Activated naive CD8-positive, alpha-beta T cell (primary cell): ENCODE data around the gene KAZN.

Source experiments
- H3K27ac Mint-ChIP-seq: one replicate; pipeline ENCODE4 v1.8.0; 2021; ENCODE audit warnings: mixed read lengths
- H3K27me3 Mint-ChIP-seq: one replicate; pipeline ENCODE4 v1.8.0; 2021; ENCODE audit warnings: mixed read lengths
- H3K36me3 Mint-ChIP-seq: one replicate; pipeline ENCODE4 v1.8.0; 2021; ENCODE audit warnings: mixed read lengths
- H3K4me1 Mint-ChIP-seq: one replicate; pipeline ENCODE4 v1.8.0; 2021; ENCODE audit warnings: low read depth, mixed read lengths
- H3K4me3 Mint-ChIP-seq: one replicate; pipeline ENCODE4 v1.8.0; 2021; ENCODE audit warnings: mild to moderate bottlenecking, mixed read lengths
- H3K9me3 Mint-ChIP-seq: one replicate; pipeline ENCODE4 v1.8.0; 2021; ENCODE audit warnings: low read depth, mixed read lengths

The KAZN gene

DNA sequence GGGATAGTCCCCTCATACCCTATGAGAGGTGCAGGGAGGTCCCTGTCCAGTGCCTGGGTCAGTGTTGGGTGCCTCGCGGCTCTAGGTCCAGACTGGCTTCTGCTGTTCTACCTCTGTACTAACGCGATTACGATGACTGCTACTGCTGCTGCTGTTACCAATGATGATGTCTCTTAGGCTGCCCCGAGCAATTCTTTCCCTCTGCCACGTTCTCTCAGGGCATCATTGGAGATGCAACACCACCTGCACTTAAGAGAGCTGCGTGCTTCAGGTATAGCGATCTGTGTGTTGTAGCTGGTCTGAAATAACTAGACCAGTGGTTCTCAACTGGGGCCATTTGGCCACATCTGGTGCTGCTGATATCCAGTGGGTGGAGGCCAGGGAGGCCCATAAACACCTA, 36.9 kb downstream of the KAZN start:
- Mint-ChIP-seq H3K4me3 (no peak overlapping the region), H3K27ac (no peak overlapping the region), H3K9me3 (no peaks in the 10 kb centered on the region), H3K36me3 (no peaks in the 10 kb centered on the region), H3K27me3 (peaks cover 4% of the 10 kb centered on the region), H3K4me1 (no peaks in the 10 kb centered on the region)

DNA sequence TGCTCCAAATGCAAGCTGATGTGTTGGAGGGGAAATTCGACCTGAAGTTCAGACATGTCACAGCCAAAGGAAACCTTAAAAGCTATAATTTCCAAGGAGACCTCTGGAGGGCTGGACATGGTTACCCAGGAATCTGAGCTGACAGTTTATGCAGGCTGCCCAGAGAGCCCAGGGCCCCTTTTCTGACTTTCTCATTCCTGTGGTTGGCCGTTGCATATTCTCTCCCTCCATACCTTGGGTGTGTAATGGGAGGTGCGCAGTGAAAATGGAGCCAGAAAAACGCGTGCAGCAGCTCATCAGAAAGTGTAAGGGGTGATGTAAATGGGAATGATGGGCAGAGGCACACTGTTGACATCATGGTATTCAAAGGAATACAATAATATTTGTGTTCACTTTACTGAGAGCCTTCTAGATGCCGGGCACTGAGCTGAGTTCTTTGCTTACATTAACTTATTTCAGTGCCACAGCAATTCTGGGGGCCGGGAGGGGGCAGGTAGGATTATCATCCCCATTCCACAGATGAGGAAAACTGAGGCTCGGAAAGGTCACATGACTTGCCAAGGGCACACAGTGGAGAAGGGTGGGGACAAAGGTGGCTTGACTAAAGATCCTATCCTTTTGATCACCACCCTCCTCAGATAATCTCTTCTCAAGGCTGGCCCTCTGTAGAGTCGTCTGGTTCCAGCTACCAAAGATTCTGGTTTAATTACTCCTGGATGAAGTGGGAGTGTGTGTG, 38.6 kb downstream of the KAZN start:
- H3K4me3 Mint-ChIP-seq, result no peak overlapping the region
- H3K4me1 Mint-ChIP-seq, result no peaks in the 10 kb centered on the region
- H3K9me3 Mint-ChIP-seq, result no peaks in the 10 kb centered on the region
- H3K27ac Mint-ChIP-seq, result no peak overlapping the region
- peaks cover 4% of the 10 kb centered on the region for H3K27me3 Mint-ChIP-seq
- H3K36me3 Mint-ChIP-seq, result no peaks in the 10 kb centered on the region

DNA sequence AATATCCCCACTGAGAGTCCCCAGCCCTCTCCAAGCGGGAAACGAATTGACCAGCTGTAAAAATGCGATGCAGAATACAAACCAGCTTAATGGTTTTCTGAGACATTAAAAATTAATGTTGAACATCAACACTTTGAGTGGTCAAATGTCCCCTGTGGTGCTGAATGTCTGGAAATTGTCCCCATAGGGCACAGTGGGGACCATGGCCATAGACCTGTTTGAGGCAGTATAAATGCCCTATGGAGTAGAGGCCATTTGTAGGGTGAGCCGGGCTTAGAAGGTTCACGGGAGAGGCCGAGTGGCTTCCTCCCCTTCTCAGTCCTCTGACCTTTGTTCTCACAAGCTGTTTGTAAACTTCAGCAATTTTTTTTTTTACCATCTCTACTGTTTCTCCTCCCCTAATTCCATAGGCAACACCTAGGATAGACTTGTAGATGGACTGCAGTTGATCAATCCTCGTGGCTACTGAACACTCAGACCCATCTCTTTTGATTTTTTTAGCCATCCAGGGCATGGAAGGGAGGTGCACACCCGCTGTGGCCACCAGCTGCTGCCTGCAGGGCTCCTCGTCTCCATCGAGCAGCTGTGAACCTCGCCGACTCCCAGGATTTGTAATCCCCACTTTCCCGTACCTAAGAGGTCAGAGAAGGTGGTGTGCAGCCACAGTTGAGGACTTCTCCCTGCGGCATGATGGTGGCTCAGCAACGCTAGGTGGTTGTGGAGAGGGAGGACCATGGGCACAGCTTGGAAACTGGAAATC, 41.0 kb downstream of the KAZN start:
- Mint-ChIP-seq H3K9me3 (peaks cover 4% of the 10 kb centered on the region), H3K36me3 (no peaks in the 10 kb centered on the region), H3K4me3 (no peak overlapping the region), H3K4me1 (no peaks in the 10 kb centered on the region), H3K27ac (no peak overlapping the region), H3K27me3 (peaks cover 2% of the 10 kb centered on the region)

DNA sequence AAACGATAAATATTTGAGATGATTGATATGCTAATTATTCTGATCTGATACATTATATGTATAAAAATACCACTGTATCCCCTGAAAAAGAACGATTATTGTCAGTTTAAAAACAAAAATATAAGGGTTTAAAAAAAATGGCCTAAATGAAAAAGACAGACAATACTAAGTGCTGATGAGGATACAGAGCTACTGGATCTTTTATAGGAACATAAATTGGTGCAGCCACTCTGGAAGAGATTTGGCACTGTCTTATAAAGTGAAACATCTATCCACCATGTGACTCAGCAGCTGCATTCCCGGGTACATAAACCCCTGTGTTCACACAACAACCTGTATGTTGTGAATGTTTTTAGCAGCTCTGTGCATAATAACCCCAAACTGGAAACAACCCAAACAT, 44.2 kb downstream of the KAZN start:
- Mint-ChIP-seq H3K4me1 (no peaks in the 10 kb centered on the region), H3K36me3 (peaks cover 5% of the 10 kb centered on the region), H3K9me3 (peaks cover 17% of the 10 kb centered on the region), H3K27ac (no peak overlapping the region), H3K27me3 (peaks cover 5% of the 10 kb centered on the region), H3K4me3 (no peak overlapping the region)

DNA sequence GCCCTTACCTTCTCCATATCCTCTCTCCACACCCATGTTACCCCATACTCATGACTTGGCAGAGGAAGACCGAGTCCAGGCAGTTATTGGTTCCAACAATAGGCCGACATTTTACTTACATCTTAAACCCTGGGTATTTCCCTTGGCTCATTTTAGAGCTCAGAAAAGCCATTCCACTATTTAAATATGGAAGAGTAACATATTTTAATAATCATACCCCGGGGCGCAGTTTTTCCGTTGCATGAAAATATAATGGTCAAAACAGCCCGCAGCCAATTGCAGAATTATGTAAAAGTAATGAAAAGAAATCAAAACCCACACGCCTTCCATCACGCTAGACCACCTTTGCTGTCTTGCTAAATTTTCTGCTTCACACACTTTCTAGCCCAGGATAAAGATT, 48.5 kb downstream of the KAZN start:
- H3K27ac Mint-ChIP-seq, result no peak overlapping the region
- peaks cover 5% of the 10 kb centered on the region for H3K36me3 Mint-ChIP-seq
- H3K9me3 Mint-ChIP-seq, result peaks cover 17% of the 10 kb centered on the region
- no peak overlapping the region for H3K4me3 Mint-ChIP-seq
- H3K27me3 Mint-ChIP-seq, result peaks cover 7% of the 10 kb centered on the region
- no peaks in the 10 kb centered on the region for H3K4me1 Mint-ChIP-seq

DNA sequence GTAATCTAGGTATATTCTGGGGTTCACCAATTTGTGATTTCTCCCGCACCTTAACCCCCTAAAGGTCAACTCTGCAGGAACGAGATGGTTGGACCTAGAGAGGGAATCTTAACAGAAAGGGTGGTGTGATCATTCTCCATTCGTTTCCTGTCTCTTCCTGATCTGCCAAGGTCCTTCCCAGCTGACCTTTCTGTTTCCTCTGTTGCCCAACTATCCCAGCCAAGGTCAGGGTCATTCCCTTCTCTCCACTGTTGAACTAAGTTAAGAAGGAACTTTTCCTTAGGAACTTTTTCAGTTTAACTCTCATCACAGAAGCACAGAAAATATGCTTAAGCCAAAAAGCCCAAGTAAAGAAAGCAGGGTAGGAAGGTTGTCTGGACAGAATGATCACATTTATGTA, 49.3 kb downstream of the KAZN start:
- no peak overlapping the region for H3K4me3 Mint-ChIP-seq
- peaks cover 5% of the 10 kb centered on the region for H3K36me3 Mint-ChIP-seq
- no peak overlapping the region for H3K27ac Mint-ChIP-seq
- no peaks in the 10 kb centered on the region for H3K4me1 Mint-ChIP-seq
- H3K27me3 Mint-ChIP-seq, result peaks cover 7% of the 10 kb centered on the region
- H3K9me3 Mint-ChIP-seq, result peaks cover 14% of the 10 kb centered on the region

DNA sequence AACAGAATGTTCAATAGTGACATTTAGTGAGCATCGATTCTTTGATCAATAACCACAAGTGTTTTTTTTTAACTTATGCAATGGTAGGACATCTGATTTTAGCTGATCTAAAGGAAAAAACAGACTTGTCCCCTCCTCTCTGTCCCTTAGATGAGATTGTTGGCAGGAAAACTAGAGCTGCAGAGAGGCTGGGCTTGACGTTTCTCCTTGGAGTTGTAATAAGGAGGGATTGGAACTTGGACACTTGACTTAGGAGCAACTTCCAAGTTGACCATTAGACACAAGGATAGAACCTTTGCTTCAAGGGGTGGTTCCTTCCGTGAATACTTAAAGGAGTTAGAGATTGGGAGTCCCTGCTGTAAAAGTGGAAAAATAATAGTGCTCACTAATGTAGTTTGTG, 49.9 kb downstream of the KAZN start:
- Mint-ChIP-seq H3K9me3 (peaks cover 14% of the 10 kb centered on the region), H3K27me3 (peaks cover 7% of the 10 kb centered on the region), H3K4me1 (no peaks in the 10 kb centered on the region), H3K4me3 (no peak overlapping the region), H3K36me3 (peaks cover 5% of the 10 kb centered on the region), H3K27ac (no peak overlapping the region)

DNA sequence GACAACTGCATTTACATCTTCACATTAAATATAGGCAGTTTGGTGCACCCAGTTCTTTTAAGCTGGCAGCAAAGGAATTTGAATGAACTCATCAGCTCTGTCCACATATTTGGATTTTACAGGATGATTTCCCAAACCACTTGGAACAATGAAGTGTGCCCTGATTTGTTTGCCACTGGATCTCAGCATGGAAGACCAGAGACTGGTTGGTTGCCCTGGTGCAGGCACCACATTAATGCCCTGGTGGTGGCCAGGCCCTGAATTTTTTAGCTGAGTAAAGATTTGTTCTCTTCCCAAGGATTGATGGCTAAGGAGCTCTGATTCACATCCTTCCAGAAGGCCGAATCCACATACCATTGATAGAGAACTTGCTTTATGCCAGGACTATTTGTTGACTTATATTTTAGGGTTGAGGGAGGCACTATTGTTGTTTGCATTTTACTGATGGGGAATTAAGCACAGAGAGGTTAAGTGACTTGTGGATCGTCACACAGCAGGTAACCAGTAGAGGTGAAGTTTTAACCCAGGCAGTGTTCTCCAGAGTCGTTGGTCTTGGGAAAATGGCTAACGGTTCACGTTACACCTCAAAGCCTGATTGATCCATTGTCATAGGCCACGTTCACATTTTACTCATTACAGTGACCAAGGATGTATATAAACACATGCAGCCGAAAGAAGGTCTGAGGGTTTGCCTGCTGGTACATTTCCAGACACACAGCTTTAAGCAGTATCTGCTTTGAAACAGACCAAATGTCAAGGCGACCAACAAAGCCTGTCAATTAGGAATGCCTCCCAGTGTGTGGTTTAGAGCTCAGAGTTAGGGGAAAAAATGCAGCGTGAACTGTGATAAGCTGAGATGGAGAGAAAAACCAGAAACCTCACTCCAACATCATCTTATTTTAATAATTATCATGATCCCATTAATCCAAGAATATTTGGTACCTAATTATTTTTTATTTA, 50.7 kb downstream of the KAZN start:
- Mint-ChIP-seq H3K4me3 (no peak overlapping the region), H3K36me3 (peaks cover 5% of the 10 kb centered on the region)

DNA sequence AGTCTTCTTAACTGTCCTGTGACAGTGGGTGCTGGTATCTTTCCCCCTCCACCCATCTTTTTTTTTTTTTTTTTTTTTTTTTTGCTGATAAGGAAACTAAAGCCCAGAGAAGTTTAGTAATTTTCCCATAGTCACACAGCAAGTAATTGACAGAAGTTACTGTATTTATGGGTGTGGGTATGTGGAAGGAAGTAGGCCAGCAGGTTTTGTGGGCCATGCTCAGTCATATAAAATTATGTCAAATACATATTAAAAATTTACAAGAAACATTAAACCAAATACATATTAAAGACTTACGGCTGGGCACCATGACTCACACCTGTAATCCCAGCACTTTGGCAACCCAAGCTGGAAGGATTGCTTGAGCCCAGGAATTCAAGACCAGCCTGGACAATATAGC, 51.5 kb downstream of the KAZN start:
- Mint-ChIP-seq H3K4me1 (no peaks in the 10 kb centered on the region), H3K4me3 (no peak overlapping the region), H3K36me3 (peaks cover 5% of the 10 kb centered on the region), H3K27ac (no peak overlapping the region), H3K9me3 (peaks cover 8% of the 10 kb centered on the region), H3K27me3 (peaks cover 7% of the 10 kb centered on the region)

More for the DNA sequence above, 50.7 kb downstream of the KAZN start:
- peaks cover 14% of the 10 kb centered on the region for H3K9me3 Mint-ChIP-seq
- H3K4me1 Mint-ChIP-seq, result no peaks in the 10 kb centered on the region
- peaks cover 7% of the 10 kb centered on the region for H3K27me3 Mint-ChIP-seq
- H3K27ac Mint-ChIP-seq, result no peak overlapping the region

DNA sequence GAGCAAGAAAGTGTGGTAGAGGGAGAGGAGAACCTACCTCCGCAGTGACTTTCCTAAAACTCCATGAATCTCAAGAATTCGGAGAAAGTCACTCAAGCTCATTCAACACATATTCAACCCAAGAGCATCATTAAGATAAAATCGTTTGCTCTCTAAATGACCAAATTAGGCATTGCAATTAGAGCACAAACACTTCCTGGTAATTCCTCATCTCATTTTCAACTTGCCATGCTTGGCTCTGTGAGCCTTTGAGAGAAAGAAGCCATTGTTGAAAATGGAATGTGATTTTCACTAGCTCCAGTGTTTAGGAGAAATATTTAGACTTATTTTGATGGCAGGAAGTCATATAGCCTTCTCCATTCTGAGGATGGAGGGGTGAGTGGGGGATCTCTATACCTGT, 52.5 kb downstream of the KAZN start:
- H3K4me1 Mint-ChIP-seq, result no peaks in the 10 kb centered on the region
- no peak overlapping the region for H3K27ac Mint-ChIP-seq
- H3K9me3 Mint-ChIP-seq, result no peaks in the 10 kb centered on the region
- peaks cover 2% of the 10 kb centered on the region for H3K27me3 Mint-ChIP-seq
- no peak overlapping the region for H3K4me3 Mint-ChIP-seq
- no peaks in the 10 kb centered on the region for H3K36me3 Mint-ChIP-seq

DNA sequence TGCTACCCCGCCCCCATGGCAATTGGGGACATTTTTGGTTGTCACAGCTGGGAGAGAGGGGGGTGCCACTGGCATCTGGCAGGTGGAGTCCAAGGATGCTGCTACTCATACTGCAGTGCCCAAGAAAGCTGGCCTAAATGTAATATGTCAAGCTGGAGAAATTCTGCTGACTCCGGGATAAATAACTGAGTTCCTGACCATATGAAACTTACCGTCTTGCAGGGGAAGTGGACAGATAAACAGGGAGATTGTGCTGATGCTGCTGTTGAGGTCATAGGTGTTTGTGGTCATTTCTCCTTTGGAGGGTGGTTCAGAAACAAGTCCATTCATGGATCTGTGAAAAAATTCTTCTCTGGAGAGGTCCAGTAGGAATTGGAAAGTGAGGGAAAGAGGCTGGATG, 54.4 kb downstream of the KAZN start:
- H3K27me3 Mint-ChIP-seq, result peaks cover 1% of the 10 kb centered on the region
- no peak overlapping the region for H3K27ac Mint-ChIP-seq
- no peaks in the 10 kb centered on the region for H3K36me3 Mint-ChIP-seq
- no peak overlapping the region for H3K4me3 Mint-ChIP-seq
- no peaks in the 10 kb centered on the region for H3K4me1 Mint-ChIP-seq
- H3K9me3 Mint-ChIP-seq, result no peaks in the 10 kb centered on the region

DNA sequence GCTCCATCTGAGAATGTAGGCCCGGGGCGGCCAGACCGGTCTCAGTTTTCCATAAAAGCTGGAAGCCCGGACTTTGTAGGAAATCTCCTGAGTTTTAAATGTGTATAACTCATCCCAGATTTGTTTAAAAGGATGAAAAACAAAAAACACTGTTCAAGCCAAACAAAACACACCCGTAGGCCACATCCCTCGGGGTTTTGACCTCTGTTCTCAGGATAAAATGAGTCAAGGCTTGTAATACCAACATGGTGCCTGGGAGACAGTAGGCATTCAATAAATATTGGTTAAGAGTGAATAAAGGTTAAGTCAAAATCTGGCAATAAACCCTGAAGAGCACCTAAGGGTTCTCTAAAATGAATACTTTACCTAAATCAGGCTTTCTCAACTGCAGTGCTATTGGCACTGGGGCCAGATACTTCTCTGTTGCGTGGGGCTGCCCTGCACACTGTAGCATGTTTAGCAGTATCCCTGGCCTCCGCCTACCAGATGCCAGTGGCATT, 55.0 kb downstream of the KAZN start:
- Mint-ChIP-seq H3K9me3 (no peaks in the 10 kb centered on the region), H3K4me3 (no peak overlapping the region), H3K4me1 (no peaks in the 10 kb centered on the region), H3K36me3 (no peaks in the 10 kb centered on the region), H3K27me3 (no peaks in the 10 kb centered on the region), H3K27ac (no peak overlapping the region)

DNA sequence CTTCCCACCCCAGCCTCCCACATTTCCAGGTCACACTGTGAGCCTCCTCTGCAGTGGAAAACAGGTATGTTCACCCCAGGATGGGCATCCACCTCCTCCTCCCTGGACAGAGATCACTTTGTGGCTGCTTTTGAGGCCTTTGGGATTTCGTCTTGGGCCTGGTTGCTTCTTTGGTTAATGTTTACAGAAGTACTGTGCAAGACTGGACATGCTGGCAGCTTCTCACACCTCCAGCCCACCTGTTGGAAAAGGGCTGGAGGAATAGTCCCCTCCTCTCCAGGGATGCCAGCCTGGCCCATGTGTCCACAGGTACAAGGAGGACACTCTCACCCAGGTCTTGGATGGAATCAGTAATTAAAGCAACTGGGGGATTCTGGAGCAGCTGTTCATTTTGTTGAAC, 56.1 kb downstream of the KAZN start:
- Mint-ChIP-seq H3K36me3 (no peaks in the 10 kb centered on the region), H3K4me1 (no peaks in the 10 kb centered on the region), H3K27me3 (no peaks in the 10 kb centered on the region), H3K9me3 (no peaks in the 10 kb centered on the region), H3K27ac (no peak overlapping the region), H3K4me3 (no peak overlapping the region)

DNA sequence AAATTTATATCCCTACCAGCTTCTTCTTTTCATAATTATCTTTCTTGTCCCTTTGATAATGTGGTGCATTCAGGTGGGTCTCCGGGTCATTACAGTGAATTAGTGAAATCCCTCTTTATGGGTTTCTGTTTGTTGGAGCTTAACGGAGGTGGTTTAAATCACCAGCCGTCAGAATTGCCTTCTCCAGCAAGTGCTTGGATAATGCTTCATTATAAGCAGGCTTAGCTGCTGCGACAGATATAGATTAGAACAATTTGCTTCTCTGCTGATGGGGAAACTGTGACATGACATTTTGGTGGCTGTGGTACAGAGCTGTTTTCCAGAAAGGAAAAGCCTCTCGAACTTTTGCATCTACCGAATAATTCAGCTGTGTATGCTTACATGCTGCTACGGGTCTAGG, 56.9 kb downstream of the KAZN start:
- Mint-ChIP-seq H3K4me1 (no peaks in the 10 kb centered on the region), H3K36me3 (no peaks in the 10 kb centered on the region), H3K27ac (no peak overlapping the region), H3K4me3 (no peak overlapping the region), H3K9me3 (no peaks in the 10 kb centered on the region), H3K27me3 (no peaks in the 10 kb centered on the region)
